Hair follicle dermal papilla cell (primary cell): ENCODE results near the gene EYA3. TPM values are rescaled to one million over a fixed set of nuclear protein-coding genes. Genes with fewer than 3 reads are reported as not detected.

ENCODE experiments used
- small RNA-seq: library from RNA; depleted of rRNA; stranded (forward); fragments of <200 nt; gene quantifications from one replicate; pipeline ENCODE3, GENCODE V24; 2012
- total RNA-seq: library from RNA; depleted of rRNA; stranded (reverse); fragments of >200 nt; gene quantifications from 2 replicates; pipeline ENCODE4 v1.2.3, GENCODE V29; 2012

Gene EYA3
- total RNA-seq = 15.4 and 20.6 TPM in 2 replicates

GRCh38 chr1:28088168-28088961, at the start of gene EYA3:
TSS of gene EYA3 (minus strand) at chr1:28088610. CDS start at chr1:28058026, 30,584 bp downstream.

GRCh38 chr1:27959792-27960603, 128.4 kb downstream of the EYA3 start, which contains the start of gene XKR8:
TSS of gene XKR8 (plus strand) at chr1:27959973. CDS start at chr1:27960070, 97 bp downstream.

GRCh38 chr1:27934818-27935549, 153.4 kb downstream of the EYA3 start, which contains the start of gene SMPDL3B:
TSS of gene SMPDL3B (plus strand) at chr1:27935000. CDS start at chr1:27935184, 184 bp downstream.

Small RNA genes lying within 50 kb of the gene (small RNA-seq; reads per million reads assigned to genes)
- not detected for gene RN7SL559P

Other genes with a start within 250 kb of the EYA3 start
- gene THEMIS2, start 216.1 kb downstream of the EYA3 start, total RNA-seq = 9.2 and 9.7 TPM in 2 replicates
- gene RPA2, start 174.0 kb downstream of the EYA3 start, total RNA-seq = 12.7 and 17.1 TPM in 2 replicates
- gene SMPDL3B, start 153.6 kb downstream of the EYA3 start, total RNA-seq = not detected in 2 replicates
- 7.0 and 7.9 TPM in 2 replicates for gene XKR8, start 128.6 kb downstream of the EYA3 start, total RNA-seq
- 0.12 and 0.16 TPM in 2 replicates for gene PTAFR, start 88.1 kb upstream of the EYA3 start, total RNA-seq
- 44.5 and 51.7 TPM in 2 replicates for gene DNAJC8, start 144.4 kb upstream of the EYA3 start, total RNA-seq
- 37.8 and 58.9 TPM in 2 replicates for gene ATP5IF1, start 147.5 kb upstream of the EYA3 start, total RNA-seq
- gene SESN2, start 170.9 kb upstream of the EYA3 start, total RNA-seq = 26.2 and 30.3 TPM in 2 replicates
- gene MED18, start 240.4 kb upstream of the EYA3 start, total RNA-seq = 18.2 and 22.2 TPM in 2 replicates